GM19455 (cell line): Measurements from ENCODE around the gene DNAL1.
"Not testable (repeated sequence)": the region's sequence is repeated elsewhere in the genome, so short reads cannot be mapped to it uniquely, and the experiment has no call there.

Experiments
- ATAC-seq: cut with Tn5 transposase; IDR thresholded peaks from one replicate; pipeline ENCODE4 v1.9.1; 2021; ENCODE audit not compliant: unreplicated experiment

DNAL1 gene

GRCh38 chr14:73696466-73697400 is 51.9 kb downstream of the DNAL1 start:
- peak; percentile 78 for ATAC-seq

- ATAC-seq = no peak
Observed at GRCh38 chr14:73700325-73700724, 55.5 kb downstream of the DNAL1 start.

GRCh38 chr14:73708076-73708475 is 63.3 kb downstream of the DNAL1 start:
- not testable (repeated sequence) for ATAC-seq

GRCh38 chr14:73709904-73710469 is 65.2 kb downstream of the DNAL1 start:
- ATAC-seq = no peak

DNA sequence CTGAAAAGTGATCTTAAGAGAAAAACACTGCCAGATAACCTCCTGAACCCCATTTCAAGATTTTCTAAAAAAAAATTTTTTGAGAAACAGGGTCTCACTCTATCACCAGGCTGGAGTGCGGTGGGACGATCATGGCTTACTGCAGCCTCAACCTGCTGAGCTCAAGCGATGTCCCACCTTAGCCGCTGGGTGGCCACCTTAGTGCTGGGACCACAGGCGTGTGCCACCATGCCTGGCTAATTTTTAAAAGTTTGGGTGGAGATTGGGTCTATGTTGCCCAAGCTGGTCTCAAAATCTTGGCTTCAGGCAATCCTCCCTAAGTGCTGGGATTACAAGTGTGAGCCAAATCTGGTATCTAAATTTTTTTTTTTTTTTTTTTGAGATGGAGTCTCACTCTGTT is 66.0 kb downstream of the DNAL1 start:
- no peak for ATAC-seq

GRCh38 chr14:73712071-73712506 is 67.3 kb downstream of the DNAL1 start:
- no peak for ATAC-seq

- no peak for ATAC-seq
Observed at GRCh38 chr14:73712540-73713180, 67.9 kb downstream of the DNAL1 start.

DNA sequence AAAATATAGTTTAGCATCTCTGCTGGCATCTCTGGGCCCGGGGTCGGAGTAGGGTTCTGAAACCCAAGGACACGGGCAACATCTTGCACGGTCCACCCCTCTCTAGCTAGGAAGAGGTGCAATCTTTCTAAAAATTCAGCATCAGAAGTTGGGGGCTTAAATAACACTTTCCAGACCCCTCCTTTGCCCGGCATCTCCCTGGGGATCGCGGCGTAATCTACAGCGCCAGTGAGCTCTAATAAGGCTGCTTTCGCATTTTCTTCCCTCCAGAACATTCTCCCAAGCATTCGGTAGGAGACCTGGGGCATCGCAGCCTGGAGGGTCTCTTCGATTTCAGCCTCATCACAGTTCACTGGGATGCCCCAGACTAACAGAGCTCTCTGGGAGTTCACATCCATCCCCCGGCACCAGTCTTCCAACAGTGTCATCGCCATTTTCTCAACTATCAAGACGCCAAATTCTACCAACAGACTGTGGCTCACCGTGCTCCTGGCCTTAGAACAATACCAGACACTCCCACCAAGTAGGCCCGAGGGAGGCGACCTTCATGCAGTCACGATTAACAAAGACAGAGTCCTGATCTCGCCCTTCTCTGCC is 68.5 kb downstream of the DNAL1 start:
- ATAC-seq = peak; percentile 2

GRCh38 chr14:73713803-73714655 is 69.2 kb downstream of the DNAL1 start, which contains the start of gene PNMA1:
PNMA1 (minus strand) TSS chr14:73714384; CDS start chr14:73713639, 745 bp downstream.
- peak; percentile 86 for ATAC-seq

- ATAC-seq = no peak
Observed at GRCh38 chr14:73714656-73715081, 69.9 kb downstream of the DNAL1 start.

- ATAC-seq = no peak
Observed at GRCh38 chr14:73715707-73716106, 70.9 kb downstream of the DNAL1 start.

DNA sequence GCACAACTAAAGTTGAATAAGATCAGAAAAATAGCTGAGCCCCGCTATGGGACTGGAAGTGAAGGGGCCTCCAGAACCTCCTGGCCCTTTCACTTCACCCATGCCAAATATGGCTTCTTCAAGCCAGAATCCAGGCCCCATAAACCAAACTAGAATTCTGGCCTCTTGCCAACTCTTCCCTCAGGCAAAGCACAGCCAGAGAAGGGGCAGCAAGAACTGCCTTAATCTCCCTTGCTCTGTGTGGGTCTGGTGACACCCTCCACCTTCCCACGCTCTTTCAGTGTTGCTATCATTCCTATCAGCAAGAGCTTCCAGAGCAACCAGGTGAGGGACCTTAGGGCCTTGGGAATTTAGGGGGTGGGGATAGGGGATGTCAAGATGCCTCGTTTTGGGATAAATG is 72.5 kb downstream of the DNAL1 start:
- no peak for ATAC-seq

DNA sequence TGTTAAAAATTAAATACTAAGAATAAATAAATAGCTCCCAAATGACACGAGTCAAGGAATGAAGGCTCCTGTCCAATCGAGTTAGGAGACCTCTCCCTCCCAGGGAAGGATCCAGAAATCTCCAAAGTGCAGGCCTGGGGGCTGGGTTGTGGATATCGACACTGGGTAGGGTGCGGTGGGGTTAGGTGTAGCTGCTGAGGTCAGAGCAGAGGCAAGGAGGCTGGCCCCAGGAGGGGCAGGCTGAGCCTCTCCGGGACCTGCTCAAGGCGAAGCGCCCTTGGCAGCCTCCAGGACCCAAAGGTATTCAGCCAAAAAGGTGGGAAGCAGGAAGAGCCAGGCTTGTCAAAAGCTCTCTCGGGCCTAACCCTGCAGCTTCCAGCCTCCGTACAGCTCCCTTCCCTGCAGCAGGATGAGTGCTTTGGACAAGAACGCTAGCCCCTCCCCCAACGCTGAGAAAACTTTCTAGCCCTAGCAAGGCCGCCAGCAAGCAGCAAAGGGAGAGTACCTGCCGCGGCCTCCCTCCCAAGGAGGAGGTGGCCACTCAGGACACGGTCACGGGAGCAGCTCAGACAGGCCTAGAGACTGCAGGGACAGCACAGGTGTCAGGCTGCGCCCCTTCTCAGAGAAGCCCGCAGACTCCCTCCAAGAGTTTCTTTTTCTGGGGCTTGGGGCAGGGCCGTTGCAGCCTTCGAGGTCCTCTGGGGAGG is 73.1 kb downstream of the DNAL1 start:
- ATAC-seq = no peak

GRCh38 chr14:73718418-73719251 is 73.8 kb downstream of the DNAL1 start:
- ATAC-seq = no peak

DNA sequence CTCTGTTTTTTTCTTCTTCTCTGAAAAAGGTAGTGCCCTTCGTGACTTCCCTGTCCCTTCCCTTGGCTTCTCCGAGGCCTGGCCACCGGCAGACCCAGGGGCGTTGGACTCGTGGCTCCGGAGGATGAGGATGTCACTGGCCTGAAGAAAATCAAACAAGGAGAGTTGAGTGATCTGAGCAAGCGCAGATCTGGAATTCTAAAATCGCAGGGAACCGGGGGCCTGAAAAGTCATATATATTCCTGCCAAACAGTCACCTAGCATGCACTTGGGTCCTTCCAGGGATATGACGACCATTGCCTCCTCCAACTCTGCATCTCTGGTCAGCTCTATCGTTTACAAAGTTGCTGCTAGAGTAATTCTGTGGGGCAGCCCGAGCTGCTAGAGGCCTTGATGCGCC is 74.6 kb downstream of the DNAL1 start:
- ATAC-seq = no peak

DNA sequence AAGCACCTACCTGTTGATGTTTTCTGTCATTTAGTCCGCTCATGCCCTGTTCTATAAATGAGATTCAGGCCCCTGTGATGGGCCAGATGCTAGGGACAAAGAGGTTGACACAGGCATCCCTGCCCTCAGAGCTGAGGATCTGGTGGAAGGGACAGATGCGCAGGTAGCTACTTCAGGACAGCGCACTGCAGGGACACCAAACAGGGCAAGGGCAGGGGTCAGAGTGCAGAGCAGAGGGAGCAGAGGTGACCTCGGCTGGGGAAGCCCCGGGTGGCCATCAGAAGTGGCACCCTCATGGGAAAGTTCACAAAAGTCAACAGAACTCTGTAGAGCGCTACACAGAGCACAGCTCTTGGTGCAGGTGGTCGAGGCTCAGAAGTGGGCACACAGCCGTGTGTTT is 75.0 kb downstream of the DNAL1 start:
- ATAC-seq = no peak

- no peak for ATAC-seq
Observed at GRCh38 chr14:73720636-73721035, 75.8 kb downstream of the DNAL1 start.

DNA sequence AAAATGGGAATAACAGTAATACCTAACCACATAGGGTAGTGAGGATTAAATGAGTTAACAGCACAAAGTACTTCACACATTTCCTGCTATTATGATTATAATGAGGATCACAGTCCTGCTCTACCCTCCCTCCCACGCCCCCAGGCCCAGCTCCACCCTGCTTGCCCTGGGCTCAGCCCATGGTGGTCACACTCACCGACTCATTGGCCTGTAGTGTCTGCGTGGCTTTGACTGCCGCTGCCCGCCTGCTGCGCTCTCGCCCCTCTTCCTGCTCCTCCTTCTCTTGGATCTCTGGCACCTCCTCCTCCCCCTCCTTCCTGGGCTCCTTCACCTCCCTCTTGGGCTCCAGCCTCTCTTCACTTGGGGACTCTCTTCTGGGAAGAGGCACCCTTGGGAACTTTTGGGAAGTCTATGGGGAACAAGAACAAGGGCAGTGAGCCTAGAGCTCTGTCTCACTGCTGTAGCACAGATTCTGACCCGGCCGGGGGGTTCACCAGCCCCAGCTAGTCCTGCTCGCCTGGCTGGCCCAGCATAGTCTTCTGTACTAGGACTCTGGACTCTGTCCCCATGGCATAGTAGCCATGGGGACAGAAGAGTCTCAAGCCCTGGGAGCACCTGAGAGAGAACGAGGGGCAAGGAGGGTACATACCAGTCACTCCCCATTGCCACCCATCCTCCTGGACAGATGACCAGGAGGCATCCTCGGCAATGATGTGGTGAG is 76.5 kb downstream of the DNAL1 start:
- no peak for ATAC-seq
